SU-DHL-6 (cell line): ENCODE measurements around the gene MFSD11.

Experiments
- CTCF ChIP-seq: fragments of 200-600 bp; sonication (generic); IDR thresholded peaks from one replicate; pipeline ENCODE4 v1.5.1; 2017; ENCODE audit warnings: antibody characterized with exemption, mild to moderate bottlenecking, low read length, moderate library complexity; ENCODE audit not compliant: insufficient read depth, poor library complexity, severe bottlenecking
- EZH2phosphoT487 ChIP-seq: fragments of 200-600 bp; sonication (generic), shearing (Covaris generic); conservative IDR thresholded peaks from 2 replicates; pipeline ENCODE4 v1.6.1; 2018; ENCODE audit warnings: mild to moderate bottlenecking, antibody characterized with exemption, low read length, moderate library complexity, mixed read lengths

GRCh38 chr17:76781056-76781982 lies 43.4 kb downstream of the MFSD11 start:
- no peak for TF ChIP-seq CTCF
- TF ChIP-seq EZH2phosphoT487 = no peak
